ENCODE measurements around the gene SLC30A4. TPM values are rescaled to one million over a fixed set of nuclear protein-coding genes. Genes with fewer than 3 reads are reported as not detected.

SLC30A4 gene
- total RNA-seq, 4 donors from 2014 or later: 12.5 to 15.9 (median 13.6) TPM

GRCh38 chr15:45481135-45481534 lies 41.4 kb downstream of the SLC30A4 start:
- Histone ChIP-seq H3K27me3 (no peaks in the 10 kb centered on the region), H3K27ac (no peak overlapping the region), H3K9me3 (no peaks in the 10 kb centered on the region), H3K36me3 (peaks cover 5 to 7% of the 10 kb centered on the region in 2 donors), H3K4me3 (replicated peaks in 1 of 3) (no peak overlapping the region), H3K4me1 (no peaks in the 10 kb centered on the region)
- 78 to 81% methylated on average over 2 of the region's 2 CpGs for WGBS, 2 donors
- intact Hi-C loops (cut with DNase I): no loop called here
- TF ChIP-seq POLR2A (IDR thresholded peaks at IDR 0.05): no peak
- no peak for TF ChIP-seq CTCF (IDR thresholded peaks at IDR 0.05)
- DNase-seq: no peak

GRCh38 chr15:45476410-45476809 lies 46.1 kb downstream of the SLC30A4 start:
- H3K27me3 ChIP-seq: no peaks in the 10 kb centered on the region
- H3K4me1 ChIP-seq: no peaks in the 10 kb centered on the region
- no peaks in the 10 kb centered on the region for H3K9me3 ChIP-seq
- 67 to 77% methylated on average over 3 of the region's 3 CpGs for WGBS, 2 donors
- intact Hi-C loops (cut with DNase I): no loop called here
- no peaks in the 10 kb centered on the region for H3K36me3 ChIP-seq
- no peak overlapping the region for H3K27ac ChIP-seq
- H3K4me3 ChIP-seq (replicated peaks in 1 of 3): no peak overlapping the region
- no peak for TF ChIP-seq POLR2A (IDR thresholded peaks at IDR 0.05)
- TF ChIP-seq CTCF (IDR thresholded peaks at IDR 0.05): no peak
- no peak for DNase-seq

- Histone ChIP-seq H3K9me3 (no peaks in the 10 kb centered on the region), H3K27ac (no peak overlapping the region), H3K4me1 (no peaks in the 10 kb centered on the region), H3K27me3 (no peaks in the 10 kb centered on the region), H3K4me3 (replicated peaks in 1 of 3) (no peak overlapping the region), H3K36me3 (no peaks in the 10 kb centered on the region)
- WGBS, 2 donors: 91 to 94% methylated on average over 6 of the region's 6 CpGs
- TF ChIP-seq CTCF (IDR thresholded peaks at IDR 0.05): no peak
- TF ChIP-seq POLR2A (IDR thresholded peaks at IDR 0.05): no peak
- DNase-seq: no peak
- intact Hi-C loops (cut with DNase I): no loop called here
These were observed 47.8 kb downstream of the SLC30A4 start for GRCh38 chr15:45474799-45475198.

GRCh38 chr15:45473068-45473467 lies 49.5 kb downstream of the SLC30A4 start:
- DNase-seq: no peak
- H3K4me3 ChIP-seq (replicated peaks in 1 of 3): no peak overlapping the region
- no peaks in the 10 kb centered on the region for H3K27me3 ChIP-seq
- intact Hi-C loops (cut with DNase I): no loop called here
- H3K36me3 ChIP-seq: no peaks in the 10 kb centered on the region
- TF ChIP-seq CTCF (IDR thresholded peaks at IDR 0.05): no peak
- TF ChIP-seq POLR2A (IDR thresholded peaks at IDR 0.05): no peak
- no peak overlapping the region for H3K27ac ChIP-seq
- H3K9me3 ChIP-seq: no peaks in the 10 kb centered on the region
- no peaks in the 10 kb centered on the region for H3K4me1 ChIP-seq
- WGBS, 2 donors: 42 to 50% methylated on average over 2 of the region's 2 CpGs

GRCh38 chr15:45471151-45471550 lies 51.4 kb downstream of the SLC30A4 start:
- intact Hi-C loops (cut with DNase I): no loop called here
- WGBS, 2 donors: 68 to 83% methylated on average over 8 of the region's 8 CpGs
- TF ChIP-seq CTCF (IDR thresholded peaks at IDR 0.05): no peak
- no peak for TF ChIP-seq POLR2A (IDR thresholded peaks at IDR 0.05)

More at GRCh38 chr15:45471151-45471550, 51.4 kb downstream of the SLC30A4 start:
- DNase-seq: no peak
- H3K4me1 ChIP-seq: no peaks in the 10 kb centered on the region
- no peak overlapping the region for H3K4me3 ChIP-seq (replicated peaks in 1 of 3)
- no peaks in the 10 kb centered on the region for H3K36me3 ChIP-seq
- H3K9me3 ChIP-seq: no peaks in the 10 kb centered on the region
- H3K27me3 ChIP-seq: no peaks in the 10 kb centered on the region
- H3K27ac ChIP-seq: no peak overlapping the region

Measured in thyroid gland (tissue), 4 donors.